Common myeloid progenitor, CD34-positive (primary cell): ENCODE data around the gene PTCH1.
A peak's percentile ranks its signal among the peaks of the same experiment; 100 is the strongest.

Source experiments
- CTCF ChIA-PET: fragments of 350-600 bp; sonication (Branson Sonifier 250); formaldehyde crosslinking; loops from one replicate; lab custom pipeline; 2021; ENCODE audit warnings: antibody characterized with exemption; lab: Charles Lee
- POLR2A ChIA-PET: fragments of 350-600 bp; sonication (Branson Sonifier 250); formaldehyde crosslinking; loops from one replicate; lab custom pipeline; 2021; ENCODE audit warnings: antibody characterized with exemption; lab: Charles Lee
- DNase-seq, 3 donors: peaks; one replicate each; pipeline versions ENCODE4 v3.0.0 to v3.0.0-alpha.2; 2013
- H3K27ac ChIP-seq, 2 experiments: 1 replicate in 1 of 2; 2 replicates in 1 of 2; pipeline ENCODE4 v1.7.0; 2013; ENCODE audit warnings: inconsistent platforms in 2 of 2, low read length in 2 of 2, mild to moderate bottlenecking in 2 of 2, low read depth in 1 of 2, moderate library complexity in 1 of 2; ENCODE audit not compliant: severe bottlenecking in 2 of 2, insufficient read depth in 1 of 2, poor library complexity in 1 of 2
- H3K27me3 ChIP-seq, 5 experiments: replicated peaks in 2 of 5; 1 replicate in 3 of 5; 2 replicates in 2 of 5; pipeline versions ENCODE4 v1.6.1 to v1.7.0; 2013; ENCODE audit warnings: low read length in 4 of 5, mild to moderate bottlenecking in 2 of 5, moderate library complexity in 2 of 5, inconsistent platforms in 1 of 5; ENCODE audit not compliant: insufficient read depth in 5 of 5, control insufficient read depth in 4 of 5
- H3K36me3 ChIP-seq, 4 experiments: 1 replicate in 2 of 4; 2 replicates in 2 of 4; pipeline versions ENCODE4 v1.6.1 to v1.7.0; 2013; ENCODE audit warnings: low read length in 3 of 4, control low read depth in 1 of 4, mild to moderate bottlenecking in 1 of 4; ENCODE audit not compliant: control insufficient read depth in 4 of 4, insufficient read depth in 4 of 4
- H3K4me1 ChIP-seq, 4 experiments: 1 replicate in 3 of 4; 2 replicates in 1 of 4; pipeline versions ENCODE4 v1.6.1 to v1.7.1; 2013; ENCODE audit warnings: low read length in 3 of 4, mild to moderate bottlenecking in 3 of 4, control low read depth in 1 of 4, inconsistent platforms in 1 of 4, moderate library complexity in 1 of 4; ENCODE audit not compliant: control insufficient read depth in 4 of 4, insufficient read depth in 4 of 4; ENCODE audit errors: control extremely low read depth in 1 of 4
- H3K4me3 ChIP-seq, 7 experiments: 1 replicate in 4 of 7; 2 replicates in 3 of 7; pipeline versions ENCODE4 v1.5.1 to v1.7.0; 2013; ENCODE audit warnings: mild to moderate bottlenecking in 7 of 7, low read length in 6 of 7, moderate library complexity in 6 of 7, inconsistent platforms in 2 of 7, low read depth in 2 of 7, control low read depth in 1 of 7; ENCODE audit not compliant: insufficient read depth in 4 of 7, control insufficient read depth in 1 of 7; ENCODE audit errors: extremely low read depth in 1 of 7
- H3K9me3 ChIP-seq, 5 experiments: 1 replicate in 4 of 5; 2 replicates in 1 of 5; pipeline versions ENCODE4 v1.6.1 to v1.7.1; 2013; ENCODE audit warnings: low read length in 4 of 5, mild to moderate bottlenecking in 2 of 5, inconsistent platforms in 1 of 5, low read depth in 1 of 5, moderate library complexity in 1 of 5; ENCODE audit not compliant: control insufficient read depth in 4 of 5, insufficient read depth in 2 of 5; ENCODE audit errors: control extremely low read depth in 1 of 5
- WGBS: methylation state at CpG from one replicate; pipeline ENCODE4 v1.1.5; 2013; ENCODE audit not compliant: insufficient coverage; 5-methylcytosine and 5-hydroxymethylcytosine counted together

PTCH1 gene

DNA sequence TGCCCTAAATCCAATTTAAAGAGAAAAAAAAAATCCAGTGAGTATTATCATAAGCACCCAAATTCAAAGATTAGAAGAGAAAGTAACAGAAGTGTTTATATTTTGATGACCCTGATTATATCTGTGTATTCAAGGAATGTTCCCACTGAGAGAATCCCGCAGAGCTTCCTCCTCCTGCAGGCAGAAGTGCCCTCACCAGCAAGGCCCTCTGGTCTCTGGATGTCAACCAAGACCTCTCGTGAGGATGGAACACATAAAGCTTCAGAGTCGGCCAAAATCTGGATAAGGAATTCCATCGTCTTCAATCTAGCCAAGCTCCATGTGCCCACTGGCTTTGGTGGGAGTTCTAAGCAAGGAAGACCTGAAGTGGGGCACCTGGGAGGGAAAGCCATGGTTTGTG, 18.1 kb downstream of the PTCH1 start:
- ChIA-PET POLR2A (no interaction called here), CTCF (no interaction called here)
- no peak for DNase-seq
- H3K27ac ChIP-seq: no peak overlapping the region
- H3K27me3 ChIP-seq: peaks cover 10 to 97% (median 45%) of the 10 kb centered on the region in 5 experiments
- no peaks in the 10 kb centered on the region for H3K9me3 ChIP-seq
- no peak overlapping the region for H3K4me3 ChIP-seq
- no peaks in the 10 kb centered on the region for H3K36me3 ChIP-seq
- peaks cover 0 to 4% (median 0%) of the 10 kb centered on the region in 4 experiments for H3K4me1 ChIP-seq
- 99% methylated on average over 4 of the region's 4 CpGs for WGBS

DNA sequence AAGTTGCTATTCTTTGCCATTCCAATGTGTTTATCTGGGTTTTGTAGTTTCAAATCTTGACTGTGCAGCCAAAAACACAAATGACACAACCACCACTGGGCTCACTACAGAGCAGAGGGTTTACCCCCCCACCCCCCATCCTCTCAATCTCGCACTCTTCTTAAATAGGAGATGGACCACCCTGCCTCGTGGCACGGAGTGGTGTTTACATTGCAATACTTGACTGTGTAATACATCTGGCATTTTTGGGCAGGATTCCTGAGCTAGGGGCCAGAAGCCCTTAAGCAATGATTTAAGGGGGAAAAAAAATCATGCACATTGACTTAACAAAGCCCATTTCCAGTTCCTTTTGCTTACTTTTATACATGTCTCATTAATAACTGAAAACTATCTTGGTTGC, 19.0 kb downstream of the PTCH1 start:
- Histone ChIP-seq H3K4me1 (peaks cover 0 to 4% (median 0%) of the 10 kb centered on the region in 4 experiments), H3K27me3 (peaks cover 6 to 96% (median 43%) of the 10 kb centered on the region in 5 experiments), H3K27ac (no peak overlapping the region), H3K4me3 (no peak overlapping the region), H3K9me3 (no peaks in the 10 kb centered on the region), H3K36me3 (no peaks in the 10 kb centered on the region)
- POLR2A ChIA-PET: no interaction called here
- CTCF ChIA-PET: no interaction called here
- DNase-seq: no peak
- WGBS: 82% methylated on average over 2 of the region's 3 CpGs

GRCh38 chr9:95496687-95497086, 20.1 kb downstream of the PTCH1 start:
- CTCF ChIA-PET: no interaction called here
- peaks cover 0 to 4% (median 0%) of the 10 kb centered on the region in 4 experiments for H3K4me1 ChIP-seq
- POLR2A ChIA-PET: no interaction called here

GRCh38 chr9:95495961-95496360, 20.8 kb downstream of the PTCH1 start:
- Histone ChIP-seq H3K36me3 (no peaks in the 10 kb centered on the region), H3K4me1 (peaks cover 0 to 4% (median 0%) of the 10 kb centered on the region in 4 experiments), H3K4me3 (no peak overlapping the region), H3K27me3 (peaks cover 3 to 96% (median 28%) of the 10 kb centered on the region in 5 experiments), H3K27ac (no peak overlapping the region), H3K9me3 (no peaks in the 10 kb centered on the region)
- no peak for DNase-seq
- ChIA-PET POLR2A (no interaction called here), CTCF (no interaction called here)
- 91% methylated on average over 10 of the region's 12 CpGs for WGBS

More at GRCh38 chr9:95496687-95497086, 20.1 kb downstream of the PTCH1 start:
- no peaks in the 10 kb centered on the region for H3K9me3 ChIP-seq
- H3K36me3 ChIP-seq: no peaks in the 10 kb centered on the region
- H3K27ac ChIP-seq: no peak overlapping the region
- no peak for DNase-seq
- WGBS: no CpG with 5 or more reads among the region's 2 CpGs
- no peak overlapping the region for H3K4me3 ChIP-seq
- H3K27me3 ChIP-seq: peaks cover 2 to 96% (median 35%) of the 10 kb centered on the region in 5 experiments

GRCh38 chr9:95495529-95495928, 21.2 kb downstream of the PTCH1 start:
- peaks cover 3 to 92% (median 25%) of the 10 kb centered on the region in 5 experiments for H3K27me3 ChIP-seq
- no peaks in the 10 kb centered on the region for H3K9me3 ChIP-seq
- no peak for DNase-seq
- ChIA-PET POLR2A (no interaction called here), CTCF (no interaction called here)
- no peak overlapping the region for H3K4me3 ChIP-seq
- H3K36me3 ChIP-seq: no peaks in the 10 kb centered on the region
- H3K4me1 ChIP-seq: peaks cover 0 to 4% (median 0%) of the 10 kb centered on the region in 4 experiments
- H3K27ac ChIP-seq: no peak overlapping the region
- 80% methylated on average over 1 of the region's 3 CpGs for WGBS

DNA sequence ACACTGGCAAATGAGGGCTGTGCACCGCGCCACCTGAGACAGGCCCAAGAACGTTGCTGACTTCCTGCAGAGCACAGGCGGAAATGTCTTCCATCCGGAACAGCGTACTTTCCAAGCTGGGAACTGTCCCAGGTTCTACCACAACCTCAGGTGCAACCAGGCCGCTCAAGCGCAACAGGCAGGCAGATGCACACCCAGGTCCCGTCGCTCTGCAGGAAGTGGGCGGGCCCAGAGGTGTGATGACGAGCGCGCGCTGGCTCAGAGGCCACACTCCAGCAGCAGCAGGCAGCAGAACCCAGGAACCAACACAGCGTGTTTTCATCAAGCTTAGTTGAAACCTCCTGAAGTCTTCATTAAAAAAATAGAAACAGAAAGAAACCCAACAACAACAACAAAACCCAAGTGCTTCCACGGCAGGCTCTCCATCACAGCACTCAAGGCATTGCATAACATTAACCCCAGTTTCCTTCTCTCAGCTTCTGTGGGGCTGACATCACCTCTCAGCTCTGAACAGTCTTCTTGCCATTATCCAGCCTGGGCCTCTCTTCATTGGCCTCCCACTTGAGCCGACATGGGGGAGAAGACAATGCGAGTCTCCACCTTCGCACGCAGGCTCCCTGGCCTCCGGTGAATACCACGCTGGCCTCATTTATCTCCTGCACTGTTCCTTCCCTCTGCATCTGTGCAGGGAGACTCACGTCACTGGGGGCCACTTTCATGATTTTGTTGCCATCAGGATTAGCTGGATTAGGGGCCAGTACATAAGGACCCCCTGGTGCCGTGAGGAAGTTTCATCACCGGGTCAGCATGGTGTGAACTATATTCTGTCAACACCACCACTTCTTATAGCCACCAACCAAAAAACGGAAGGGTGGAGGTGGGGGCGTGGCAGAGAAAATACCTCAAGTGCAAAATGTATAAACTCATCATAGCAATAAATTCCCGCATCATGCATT, 22.1 kb downstream of the PTCH1 start:
- POLR2A ChIA-PET: no interaction called here
- WGBS: 71% methylated on average over 17 of the region's 29 CpGs
- peak overlapping the region in 1 of 7 experiments; percentile 13 for H3K4me3 ChIP-seq
- peaks cover 2 to 88% (median 25%) of the 10 kb centered on the region in 5 experiments for H3K27me3 ChIP-seq
- CTCF ChIA-PET: no interaction called here
- no peaks in the 10 kb centered on the region for H3K9me3 ChIP-seq
- H3K27ac ChIP-seq: no peak overlapping the region
- peak in 2 of 3 donors; percentile 40 to 48 for DNase-seq
- peaks cover 0 to 4% (median 0%) of the 10 kb centered on the region in 4 experiments for H3K4me1 ChIP-seq
- no peaks in the 10 kb centered on the region for H3K36me3 ChIP-seq

DNA sequence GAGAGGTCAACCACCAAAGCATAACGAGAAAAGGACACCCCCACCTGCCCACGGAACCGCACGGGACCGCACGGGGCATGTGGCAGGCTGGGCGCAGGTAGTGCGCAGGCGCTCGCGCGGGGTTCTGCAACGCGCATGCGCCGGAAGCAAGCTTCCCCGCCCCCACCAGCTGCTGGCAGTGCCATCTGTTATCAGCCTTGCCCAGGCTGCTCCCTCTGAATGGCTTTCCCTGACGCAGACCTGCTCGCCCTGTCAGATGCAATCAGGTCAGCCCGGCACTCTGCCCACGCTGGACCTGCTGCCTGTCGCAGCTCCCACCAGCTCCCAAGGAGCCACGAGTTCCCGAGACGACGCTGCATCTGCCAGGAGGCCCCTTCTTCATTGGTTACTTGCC, 22.8 kb downstream of the PTCH1 start:
- WGBS: 97% methylated on average over 26 of the region's 26 CpGs
- Histone ChIP-seq H3K27me3 (peaks cover 2 to 87% (median 25%) of the 10 kb centered on the region in 5 experiments), H3K36me3 (no peaks in the 10 kb centered on the region), H3K27ac (no peak overlapping the region), H3K4me1 (peaks cover 0 to 4% (median 0%) of the 10 kb centered on the region in 4 experiments), H3K4me3 (no peak overlapping the region), H3K9me3 (no peaks in the 10 kb centered on the region)
- CTCF ChIA-PET: no interaction called here
- POLR2A ChIA-PET: no interaction called here
- DNase-seq: no peak
